ENCODE data around the gene LMCD1.

The LMCD1 gene, protein sequence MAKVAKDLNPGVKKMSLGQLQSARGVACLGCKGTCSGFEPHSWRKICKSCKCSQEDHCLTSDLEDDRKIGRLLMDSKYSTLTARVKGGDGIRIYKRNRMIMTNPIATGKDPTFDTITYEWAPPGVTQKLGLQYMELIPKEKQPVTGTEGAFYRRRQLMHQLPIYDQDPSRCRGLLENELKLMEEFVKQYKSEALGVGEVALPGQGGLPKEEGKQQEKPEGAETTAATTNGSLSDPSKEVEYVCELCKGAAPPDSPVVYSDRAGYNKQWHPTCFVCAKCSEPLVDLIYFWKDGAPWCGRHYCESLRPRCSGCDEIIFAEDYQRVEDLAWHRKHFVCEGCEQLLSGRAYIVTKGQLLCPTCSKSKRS

GRCh38 chr3:8501371-8502131 is at the start of gene LMCD1:
Gene LMCD1 (plus strand): TSS chr3:8501823. CDS start chr3:8501939, 116 bp downstream.
- peak; percentile 71 for DNase-seq

GRCh38 chr3:8452112-8452511 is 49.5 kb upstream of the LMCD1 start:
- no peak for DNase-seq

GRCh38 chr3:8453153-8453552 is 48.5 kb upstream of the LMCD1 start:
- no peak for DNase-seq

GRCh38 chr3:8455526-8456411 is 45.9 kb upstream of the LMCD1 start:
- DNase-seq = no peak

- no peak for DNase-seq
Measured at GRCh38 chr3:8456412-8456811, 45.2 kb upstream of the LMCD1 start.

DNA sequence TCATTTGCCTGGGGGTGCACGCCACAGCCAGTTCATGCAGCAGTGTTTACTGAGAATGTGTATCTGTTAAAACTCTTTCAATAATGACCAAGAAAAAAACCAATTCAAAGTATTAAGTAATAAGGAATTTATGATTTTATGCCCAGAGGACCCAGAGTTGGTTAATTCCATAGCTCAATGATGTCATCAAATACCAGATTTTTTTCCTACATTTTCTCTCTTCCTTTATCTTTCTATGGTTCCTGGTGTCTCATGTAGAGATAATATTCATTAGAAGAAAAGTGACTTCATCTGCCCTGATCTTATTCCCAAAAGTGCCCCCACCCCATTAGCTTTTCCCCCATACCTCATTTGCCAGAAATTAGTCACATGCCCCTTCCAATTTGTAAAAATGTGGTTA is 44.6 kb upstream of the LMCD1 start:
- no peak for DNase-seq

DNA sequence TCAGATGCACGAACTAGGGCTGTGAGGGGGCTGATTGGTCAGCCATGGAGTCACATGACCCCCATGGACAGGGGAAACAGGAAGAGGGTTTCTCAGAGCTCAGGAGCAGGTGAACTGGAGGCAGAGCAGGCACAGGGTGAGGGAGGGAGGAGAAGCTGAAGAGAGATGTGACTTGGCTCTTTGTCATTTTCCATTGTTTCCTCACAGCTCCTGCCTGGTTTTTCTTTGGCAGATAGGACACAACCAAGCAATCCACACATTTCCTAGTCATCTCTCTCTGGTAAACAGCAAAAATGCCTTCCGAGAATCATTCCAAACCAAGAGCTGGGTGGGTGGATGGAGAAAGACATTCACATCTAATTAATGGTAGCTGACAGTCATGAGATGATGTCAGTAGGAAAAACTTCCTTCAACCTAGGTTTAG is 43.4 kb upstream of the LMCD1 start:
- no peak for DNase-seq

DNA sequence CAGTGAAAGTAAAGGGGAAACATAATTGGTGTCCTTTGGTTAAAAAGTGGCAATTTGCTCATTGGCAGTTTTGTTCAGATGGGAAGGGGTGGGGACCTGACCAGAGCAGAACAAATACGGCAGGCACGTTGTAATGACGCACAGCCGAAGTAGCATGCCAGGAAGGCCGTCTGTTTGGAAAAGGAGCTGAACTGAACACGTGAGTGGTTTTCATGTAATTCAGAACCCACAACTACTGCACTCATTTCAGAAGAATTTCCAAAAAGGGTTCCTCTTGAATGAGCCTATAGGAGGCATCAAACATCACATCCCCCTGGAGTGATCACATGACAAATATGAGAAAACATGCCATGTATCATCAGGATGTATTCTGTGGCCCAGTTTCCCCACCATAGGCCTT is 42.9 kb upstream of the LMCD1 start:
- DNase-seq = no peak

- DNase-seq = no peak
Measured at GRCh38 chr3:8460050-8460708, 41.4 kb upstream of the LMCD1 start.

- no peak for DNase-seq
Measured at GRCh38 chr3:8460815-8461456, 40.7 kb upstream of the LMCD1 start.

- no peak for DNase-seq
Measured at GRCh38 chr3:8464668-8465067, 37.0 kb upstream of the LMCD1 start.

DNA sequence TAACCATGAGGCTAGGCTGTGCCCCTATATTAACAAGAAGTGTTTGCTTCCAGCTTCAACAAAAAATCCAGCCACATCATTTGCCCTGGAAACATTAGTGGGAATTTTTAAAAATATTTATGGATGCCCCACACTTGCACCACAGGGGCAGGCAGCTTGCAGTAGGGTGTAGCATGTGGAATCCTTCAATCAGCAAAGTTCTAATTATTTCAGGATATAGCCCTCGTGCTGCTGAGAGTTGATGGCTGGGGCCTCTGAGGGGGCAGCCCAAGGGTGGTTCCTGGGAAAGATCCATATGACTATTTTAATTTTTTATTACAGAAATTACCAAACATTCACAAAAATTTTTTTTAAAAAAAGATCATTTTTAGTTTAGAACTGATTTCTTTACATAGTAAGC is 35.1 kb upstream of the LMCD1 start:
- DNase-seq = no peak

DNA sequence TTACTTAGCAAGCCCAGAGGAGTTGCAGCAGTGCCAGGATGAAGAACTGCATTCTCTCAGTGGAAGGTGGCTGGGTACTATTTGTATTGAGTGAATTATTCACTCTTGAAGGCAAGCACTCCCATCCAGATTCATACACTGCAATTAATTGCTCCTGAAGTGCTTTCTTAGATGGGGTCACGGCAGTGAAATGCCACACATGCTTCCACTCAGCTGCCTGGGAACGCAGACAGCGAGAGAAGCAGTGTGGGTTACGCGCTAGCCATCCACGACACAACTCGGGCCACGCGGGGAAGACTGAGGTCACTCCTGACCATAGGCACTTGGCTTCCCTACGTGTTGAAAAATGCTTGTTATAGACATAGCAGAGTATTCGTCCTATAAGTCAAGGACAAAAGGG is 30.8 kb upstream of the LMCD1 start:
- DNase-seq = no peak

- no peak for DNase-seq
Measured at GRCh38 chr3:8472549-8472948, 29.1 kb upstream of the LMCD1 start.

DNA sequence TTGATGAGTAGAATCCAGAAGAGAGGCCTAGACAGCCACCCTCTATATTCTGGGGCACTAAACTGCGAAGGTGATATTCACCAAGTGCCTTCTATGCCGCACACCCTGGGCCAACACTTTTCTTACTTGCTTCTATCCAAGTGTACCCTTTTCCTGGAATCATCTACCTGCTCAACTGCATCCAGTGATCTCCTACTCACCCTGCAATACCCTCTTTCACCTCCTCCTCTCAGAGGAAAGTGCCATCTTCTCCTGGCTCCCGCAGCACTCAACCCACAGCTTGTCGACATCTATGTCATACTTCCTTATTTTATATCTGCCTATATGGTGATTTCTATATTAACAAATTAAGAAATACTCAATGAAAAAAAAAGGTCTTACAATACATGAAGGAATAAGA is 28.6 kb upstream of the LMCD1 start:
- no peak for DNase-seq

DNA sequence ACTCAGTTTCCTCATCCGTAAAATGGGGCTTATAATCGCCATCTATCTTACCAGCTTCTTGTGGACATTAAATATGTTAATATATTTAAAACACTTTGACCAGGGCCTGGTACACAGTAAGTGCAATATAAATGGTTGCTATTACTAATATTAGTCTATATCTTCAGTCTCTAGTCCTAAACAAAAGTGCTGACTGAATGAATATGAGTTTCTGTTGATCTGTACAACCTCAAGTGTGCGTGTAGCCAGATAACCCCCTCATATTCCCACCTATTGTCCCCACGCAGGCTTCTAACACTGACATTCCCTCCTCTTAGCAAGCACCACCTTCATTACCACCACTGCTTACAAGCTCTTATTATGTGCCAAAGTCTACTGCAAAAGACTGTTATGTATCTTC is 27.6 kb upstream of the LMCD1 start:
- no peak for DNase-seq

DNA sequence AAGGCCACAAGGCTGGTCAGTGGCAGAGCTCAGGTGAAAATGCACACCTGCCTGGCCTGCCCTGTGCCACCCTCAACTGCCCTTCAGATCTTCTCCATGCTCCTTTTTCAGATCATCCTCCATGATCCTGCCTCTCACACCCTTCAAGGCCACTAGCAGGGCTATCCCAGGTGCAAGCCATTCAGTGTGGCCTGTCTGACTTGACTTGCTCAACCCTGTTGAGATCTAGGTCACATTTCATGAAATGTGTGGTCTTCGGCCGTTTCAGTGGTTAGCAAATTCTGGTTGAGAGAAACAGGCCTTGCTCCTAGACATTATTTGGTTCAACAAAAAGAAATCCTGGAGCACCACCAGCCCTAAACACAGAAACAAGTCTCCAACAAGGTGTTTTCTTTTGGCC is 26.6 kb upstream of the LMCD1 start:
- DNase-seq = no peak

GRCh38 chr3:8480699-8481098 is 20.9 kb upstream of the LMCD1 start:
- DNase-seq = no peak

DNA sequence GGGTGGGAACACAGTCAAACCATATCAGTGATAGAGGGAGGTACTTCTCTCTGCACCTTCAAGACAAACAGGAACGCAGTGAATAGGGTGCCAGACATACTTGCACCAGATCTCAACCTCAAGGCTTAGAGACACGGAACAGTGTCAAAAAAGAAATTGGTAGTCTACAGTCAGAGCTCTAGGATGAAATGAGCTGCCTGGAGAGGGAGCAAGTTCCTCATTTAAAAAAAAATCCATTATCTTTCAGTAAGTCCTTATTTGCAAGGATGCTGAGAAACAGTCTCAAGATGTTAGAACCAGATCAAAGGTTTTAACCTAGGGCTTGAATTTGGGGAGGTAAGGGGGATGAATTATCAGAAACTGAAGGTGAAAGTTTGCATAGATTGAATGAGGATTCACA is 20.2 kb upstream of the LMCD1 start:
- no peak for DNase-seq

GRCh38 chr3:8482263-8482662 is 19.4 kb upstream of the LMCD1 start:
- DNase-seq = no peak

- no peak for DNase-seq
Measured at GRCh38 chr3:8482960-8483665, 18.5 kb upstream of the LMCD1 start.

Measured in activated CD4-positive, alpha-beta T cell treated with anti-CD3 and anti-CD28 coated beads, Interleukin-2, amount 50 U/mL, for 1 hour (primary cell).